H1 (cell line): ENCODE data around the gene SGCB. TPM values are rescaled to one million over a fixed set of nuclear protein-coding genes. Genes with fewer than 3 reads are reported as not detected.

Source experiments
- CTCF ChIA-PET: fragments of 300-600 bp; sonication (Branson Sonifier 250); formaldehyde crosslinking; loops from one replicate; lab custom pipeline; 2021; ENCODE audit not compliant: partially characterized antibody; lab: Charles Lee
- POLR2A ChIA-PET: fragments of 300-600 bp; sonication (Branson Sonifier 250); formaldehyde crosslinking; loops from one replicate; lab custom pipeline; 2021; ENCODE audit warnings: inconsistent platforms; ENCODE audit not compliant: partially characterized antibody; lab: Charles Lee
- DNase-seq, 2 experiments: peaks; one replicate each; pipeline versions ENCODE4 v3.0.0 to v3.0.0-alpha.2; 2010 to 2022; ENCODE audit warnings: low spot score in 2 of 2, low read depth in 1 of 2, mixed read lengths in 1 of 2
- FAIRE-seq: peaks from 2 replicates; lab custom pipeline; 2011; peaks lifted over from hg19 to GRCh38; lab: Jason Lieb, UNC
- H2AFZ ChIP-seq: 2 replicates; pipeline ENCODE4 v1.8.1; 2012; ENCODE audit warnings: low read length, inconsistent platforms
- H2AK5ac ChIP-seq: 2 replicates; pipeline ENCODE4 v1.6.1; 2013; ENCODE audit warnings: low read depth, low read length
- H2BK120ac ChIP-seq: replicated peaks from 2 replicates; pipeline ENCODE3; 2013; ENCODE audit warnings: low read depth, low read length, inconsistent platforms
- H2BK12ac ChIP-seq: 2 replicates; pipeline ENCODE4 v1.6.1; 2013; ENCODE audit warnings: low read depth, low read length
- H2BK15ac ChIP-seq: 2 replicates; pipeline ENCODE4 v1.6.1; 2013; ENCODE audit warnings: low read length
- H2BK20ac ChIP-seq: 2 replicates; pipeline ENCODE4 v1.6.1; 2013; ENCODE audit warnings: low read length
- H2BK5ac ChIP-seq: 2 replicates; pipeline ENCODE4 v1.6.1; 2013; ENCODE audit warnings: low read depth, low read length
- H3K14ac ChIP-seq: 2 replicates; pipeline ENCODE4 v1.6.1; 2013; ENCODE audit warnings: inconsistent platforms; ENCODE audit not compliant: insufficient read length
- H3K18ac ChIP-seq: 2 replicates; pipeline ENCODE4 v1.6.1; 2013; ENCODE audit warnings: low read length; ENCODE audit errors: extremely low read depth
- H3K23ac ChIP-seq: 2 replicates; pipeline ENCODE4 v1.6.1; 2013; ENCODE audit warnings: inconsistent platforms; ENCODE audit not compliant: insufficient read length
- H3K23me2 ChIP-seq: 2 replicates; pipeline ENCODE4 v1.6.1; 2013; ENCODE audit warnings: low read depth, low read length
- H3K27ac ChIP-seq: 2 replicates; pipeline ENCODE4 v1.6.1; 2011; ENCODE audit warnings: low read depth, low read length, inconsistent platforms
- H3K27me3 ChIP-seq, 4 experiments: replicated peaks in 1 of 4; 1 replicate in 1 of 4; 2 replicates in 3 of 4; pipeline versions ENCODE4 v1.6.1 to v1.8.1; 2011 to 2013; ENCODE audit warnings: low read length in 3 of 4, mild to moderate bottlenecking in 3 of 4, inconsistent platforms in 2 of 4, mixed read lengths in 2 of 4, moderate library complexity in 1 of 4; ENCODE audit not compliant: control insufficient read depth in 3 of 4, insufficient read depth in 3 of 4; ENCODE audit errors: extremely low read depth in 1 of 4
- H3K36me3 ChIP-seq, 4 experiments: 2 replicates each; pipeline versions ENCODE4 v1.6.1 to v1.8.1; 2011 to 2013; ENCODE audit warnings: mild to moderate bottlenecking in 4 of 4, low read length in 3 of 4, moderate library complexity in 2 of 4, control low read depth in 1 of 4, inconsistent platforms in 1 of 4; ENCODE audit not compliant: insufficient read depth in 4 of 4, control insufficient read depth in 2 of 4
- H3K4ac ChIP-seq: replicated peaks from 2 replicates; pipeline ENCODE3; 2013; ENCODE audit warnings: low read length, low read depth, mixed read lengths, inconsistent platforms; ENCODE audit not compliant: insufficient read length
- H3K4me1 ChIP-seq, 4 experiments: replicated peaks in 1 of 4; 1 replicate in 1 of 4; 2 replicates in 3 of 4; pipeline versions ENCODE4 v1.6.1 to v1.8.1; 2011 to 2013; ENCODE audit warnings: low read length in 3 of 4, inconsistent platforms in 2 of 4, mixed read lengths in 1 of 4; ENCODE audit not compliant: insufficient read depth in 4 of 4, control insufficient read depth in 3 of 4
- H3K4me2 ChIP-seq, 2 experiments: 2 replicates each; pipeline versions ENCODE4 v1.6.1 to v1.8.1; 2011 to 2013; ENCODE audit warnings: low read depth in 2 of 2, low read length in 2 of 2, control low read depth in 1 of 2, inconsistent platforms in 1 of 2, mild to moderate bottlenecking in 1 of 2; ENCODE audit not compliant: insufficient read depth in 1 of 2
- H3K4me3 ChIP-seq, 4 experiments: fragments of 200-600, 300-600 bp in 1 of 4; sonication (generic), shearing (Covaris generic), sonication (Bioruptor Twin) in 1 of 4; 2 replicates each; pipeline versions ENCODE4 v1.5.1 to v1.8.1; 2011 to 2016; ENCODE audit warnings: low read length in 4 of 4, low read depth in 3 of 4, control low read depth in 2 of 4, inconsistent platforms in 2 of 4, mild to moderate bottlenecking in 2 of 4, mixed read lengths in 1 of 4, moderate library complexity in 1 of 4; ENCODE audit not compliant: insufficient read depth in 2 of 4; ENCODE audit errors: extremely low read depth in 1 of 4
- H3K56ac ChIP-seq: replicated peaks from 2 replicates; pipeline ENCODE3; 2013; ENCODE audit warnings: low read depth, mild to moderate bottlenecking, mixed read lengths, low read length, inconsistent platforms; ENCODE audit not compliant: insufficient read length
- H3K79me1 ChIP-seq: 2 replicates; pipeline ENCODE4 v1.6.1; 2013; ENCODE audit warnings: low read depth, low read length, control low read depth
- H3K79me2 ChIP-seq, 2 experiments: 2 replicates each; pipeline versions ENCODE4 v1.6.1 to v1.8.1; 2012 to 2013; ENCODE audit warnings: low read length in 2 of 2, mild to moderate bottlenecking in 2 of 2, inconsistent platforms in 1 of 2; ENCODE audit not compliant: insufficient read depth in 2 of 2, control insufficient read depth in 1 of 2
- H3K9ac ChIP-seq, 4 experiments: replicated peaks in 1 of 4; 1 replicate in 1 of 4; 2 replicates in 3 of 4; pipeline versions ENCODE4 v1.6.1 to v1.8.1; 2011 to 2013; ENCODE audit warnings: low read depth in 3 of 4, low read length in 3 of 4, control low read depth in 2 of 4, mild to moderate bottlenecking in 2 of 4, moderate library complexity in 2 of 4, inconsistent platforms in 1 of 4; ENCODE audit errors: extremely low read depth in 1 of 4
- H3K9me3 ChIP-seq, 2 experiments: 2 replicates each; pipeline versions ENCODE4 v1.6.1 to v1.8.1; 2012 to 2013; ENCODE audit warnings: mild to moderate bottlenecking in 2 of 2, moderate library complexity in 2 of 2, control low read depth in 1 of 2, inconsistent platforms in 1 of 2, low read depth in 1 of 2, low read length in 1 of 2, mixed read lengths in 1 of 2; ENCODE audit not compliant: insufficient read depth in 2 of 2
- H4K20me1 ChIP-seq, 2 experiments: replicated peaks in 1 of 2; 2 replicates each; pipeline versions ENCODE3 to v1.8.1; 2011 to 2013; ENCODE audit warnings: inconsistent platforms in 2 of 2, low read length in 2 of 2, mild to moderate bottlenecking in 1 of 2; ENCODE audit not compliant: insufficient read depth in 2 of 2, control insufficient read depth in 1 of 2
- H4K5ac ChIP-seq: 2 replicates; pipeline ENCODE4 v1.6.1; 2013; ENCODE audit warnings: low read length, low read depth, mixed read lengths, inconsistent platforms; ENCODE audit not compliant: insufficient read length
- H4K8ac ChIP-seq: 2 replicates; pipeline ENCODE4 v1.8.0; 2013; ENCODE audit warnings: mild to moderate bottlenecking, moderate library complexity, low read length, inconsistent platforms; ENCODE audit not compliant: insufficient read depth; ENCODE audit errors: extremely low read depth
- H4K91ac ChIP-seq: replicated peaks from 2 replicates; pipeline ENCODE3; 2013; ENCODE audit warnings: low read length, mixed read lengths, inconsistent platforms; ENCODE audit not compliant: insufficient read length
- CTCF ChIP-seq, 3 experiments: IDR thresholded peaks; 1 replicate in 2 of 3; 2 replicates in 1 of 3; pipeline versions ENCODE4 v1.5.1 to v1.6.1; 2011; ENCODE audit warnings: low read length in 3 of 3, mild to moderate bottlenecking in 3 of 3, inconsistent platforms in 2 of 3, low read depth in 1 of 3, moderate library complexity in 1 of 3; ENCODE audit not compliant: insufficient read depth in 1 of 3; ENCODE audit errors: control extremely low read depth in 1 of 3
- GTF2F1 ChIP-seq: IDR thresholded peaks from 2 replicates; pipeline ENCODE4 v1.6.1; 2012; ENCODE audit warnings: low read depth, low read length, improper control_type of control experiment, borderline replicate concordance
- RAD21 ChIP-seq, 2 experiments: IDR thresholded peaks in 1 of 2; conservative IDR thresholded peaks in 1 of 2; 2 replicates each; pipeline ENCODE4 v1.6.1; 2011; ENCODE audit warnings: low read depth in 2 of 2, low read length in 2 of 2, improper control_type of control experiment in 1 of 2, inconsistent platforms in 1 of 2, mild to moderate bottlenecking in 1 of 2, moderate library complexity in 1 of 2
- WGBS, 2 experiments: shearing (Covaris generic) in 1 of 2; methylation state at CpG; one replicate each; pipeline versions ENCODE4 v1.1.6 to v1.1.7; 2013 to 2015; ENCODE audit warnings: low lambda C conversion rate in 2 of 2, mixed read lengths in 2 of 2, inconsistent platforms in 1 of 2, low coverage in 1 of 2, missing lambda C conversion rate in 1 of 2; ENCODE audit not compliant: insufficient replicate concordance in 2 of 2, insufficient coverage in 1 of 2, insufficient read length in 1 of 2; ENCODE audit errors: extremely low coverage in 1 of 2, missing lambda C conversion rate in 1 of 2; 5-methylcytosine and 5-hydroxymethylcytosine counted together
- polyA plus RNA-seq, 7 experiments: library from polyadenylated mRNA; depleted of rRNA in 3 of 7; stranded (reverse) in 5 of 7; unstranded in 2 of 7; fragments of >200 nt in 5 of 7; fragments of 200-250 nt in 2 of 7; gene quantifications; 1 replicate in 5 of 7; 2 replicates in 1 of 7; 4 replicates in 1 of 7; pipeline versions ENCODE4 v1.2.1 to v1.2.3, GENCODE V29; 2011 to 2013; ENCODE audit warnings: missing spikeins in 2 of 7, mixed read lengths in 2 of 7
- total RNA-seq: library from RNA; stranded (reverse); fragmentation: NEBNext Ultra II Directional; extraction: Animal tissue kit (Norgen Biotek cat#: 25700); gene quantifications from 2 replicates; pipeline ENCODE4 v1.2.1, GENCODE V29; 2021

SGCB gene
- total and polyA plus RNA-seq, 2 of the 8 experiments (the other 6 are each of a cell fraction or from before 2014, with no cell fraction given), result 6.8 to 32.2 TPM

- H3K23ac ChIP-seq, result no peak overlapping the region
- no peak overlapping the region for H4K91ac ChIP-seq
- no peak overlapping the region for H3K18ac ChIP-seq
- no peak overlapping the region for H2AK5ac ChIP-seq
- H2BK5ac ChIP-seq, result no peak overlapping the region
- no peaks in the 10 kb centered on the region for H4K20me1 ChIP-seq
- DNase-seq (no peak), FAIRE-seq (no peak)
- no peak overlapping the region for H3K4ac ChIP-seq
- no peak overlapping the region for H2AFZ ChIP-seq
- H3K4me1 ChIP-seq, result no peaks in the 10 kb centered on the region
- H4K8ac ChIP-seq, result no peak overlapping the region
- no peak overlapping the region for H3K27ac ChIP-seq
- H3K9me3 ChIP-seq, result no peaks in the 10 kb centered on the region
- no peak overlapping the region for H4K5ac ChIP-seq
- no peaks in the 10 kb centered on the region for H3K79me1 ChIP-seq
- H2BK15ac ChIP-seq, result no peak overlapping the region
- H3K36me3 ChIP-seq, result no peaks in the 10 kb centered on the region
- H3K14ac ChIP-seq, result no peak overlapping the region
- no peak overlapping the region for H2BK20ac ChIP-seq
- no peak overlapping the region for H2BK120ac ChIP-seq
- peak in 2 of 3 experiments; percentile 31 to 42; a peak in 2 of 4 replicates for TF ChIP-seq CTCF (IDR thresholded peaks at IDR 0.05; ENCODE audit: control extremely low read depth in 1 of 3, insufficient read depth in 1 of 3, low read depth in 1 of 3, low read length in 3 of 3)
- TF ChIP-seq GTF2F1, result no peak
- peak; percentile 69 to 70 for TF ChIP-seq RAD21 (IDR thresholded peaks at IDR 0.05 in 1 of 2, conservative IDR thresholded peaks at IDR 0.05 in 1 of 2; ENCODE audit: low read depth in 2 of 2, low read length in 2 of 2)
- 78% methylated on average over 7 of the region's 7 CpGs; no CpG with 5 or more reads in 1 of the 2 experiments for WGBS, 2 experiments
- ChIA-PET POLR2A (no interaction called here), CTCF (interaction anchor here (0.8 to 2.4 kb wide), 9 partner anchors 13 to 186 kb away, joined by 3 to 13 read pairs (median 3); no protein-coding TSS in a partner anchor)
- no peak overlapping the region for H3K56ac ChIP-seq
- no peaks in the 10 kb centered on the region for H3K27me3 ChIP-seq
- H3K23me2 ChIP-seq, result no peaks in the 10 kb centered on the region
- H3K4me2 ChIP-seq, result no peak overlapping the region
- no peak overlapping the region for H3K4me3 ChIP-seq
- H3K9ac ChIP-seq, result no peak overlapping the region
- no peak overlapping the region for H2BK12ac ChIP-seq
- no peaks in the 10 kb centered on the region for H3K79me2 ChIP-seq
These were observed 22.7 kb downstream of the SGCB start for GRCh38 chr4:52015366-52015765.
